AG08395 (cell line): Measurements from ENCODE around the gene LIMCH1.
"Not testable (repeated sequence)": the region's sequence is repeated elsewhere in the genome, so short reads cannot be mapped to it uniquely, and the experiment has no call there.

ENCODE experiments used
- DNase-seq: peaks from one replicate; pipeline ENCODE4 v3.0.0; 2012; ENCODE audit warnings: mixed read lengths, low spot score

Gene LIMCH1

DNA sequence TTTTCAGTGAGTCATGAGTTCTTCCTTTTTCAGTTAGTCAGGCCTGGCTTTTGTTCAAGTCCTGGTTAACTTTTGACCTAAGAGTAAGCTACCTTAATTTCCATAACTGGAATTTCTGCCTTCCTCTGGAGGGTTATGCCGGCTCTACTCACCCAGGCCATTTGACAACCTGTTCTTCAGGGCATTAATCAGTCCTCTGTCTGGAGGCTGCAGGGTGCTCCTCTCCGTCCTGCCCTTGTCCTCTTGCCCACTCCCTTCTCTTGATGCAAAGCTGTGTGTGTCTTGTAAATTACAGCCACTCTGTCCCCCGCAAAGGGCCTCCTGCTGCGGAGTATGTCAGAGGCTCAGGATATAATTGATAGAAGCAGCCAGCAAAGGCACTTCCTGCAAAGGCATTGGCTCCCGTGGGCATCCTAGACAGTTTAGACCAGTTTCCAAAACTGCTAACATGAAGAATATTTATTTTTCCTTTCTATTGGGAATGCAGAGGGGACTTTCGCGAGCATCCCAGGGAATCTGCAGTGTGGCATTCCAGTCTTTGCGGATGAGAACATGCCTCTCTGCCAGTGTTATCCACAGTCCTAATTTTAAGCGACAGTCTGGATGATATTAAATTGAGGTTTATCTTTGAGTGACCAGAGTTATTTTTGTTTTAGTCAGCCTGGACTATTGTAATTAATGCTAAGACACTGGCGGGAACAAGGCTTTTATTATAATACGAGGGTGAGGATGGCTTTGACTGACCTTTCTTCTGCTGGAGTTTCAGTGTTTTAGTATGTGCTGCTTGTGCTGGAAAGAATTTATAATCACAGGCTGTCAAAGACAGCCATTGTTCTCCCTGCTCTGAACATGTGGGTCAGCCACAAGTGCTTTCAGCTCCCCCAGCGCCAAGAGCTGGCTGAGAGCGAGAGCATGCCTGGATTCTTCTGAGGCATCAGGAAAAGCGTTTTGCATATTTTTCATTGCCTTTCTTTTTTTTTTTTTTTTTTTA is 74.2 kb downstream of the LIMCH1 start:
- DNase-seq, result peak; percentile 54

DNA sequence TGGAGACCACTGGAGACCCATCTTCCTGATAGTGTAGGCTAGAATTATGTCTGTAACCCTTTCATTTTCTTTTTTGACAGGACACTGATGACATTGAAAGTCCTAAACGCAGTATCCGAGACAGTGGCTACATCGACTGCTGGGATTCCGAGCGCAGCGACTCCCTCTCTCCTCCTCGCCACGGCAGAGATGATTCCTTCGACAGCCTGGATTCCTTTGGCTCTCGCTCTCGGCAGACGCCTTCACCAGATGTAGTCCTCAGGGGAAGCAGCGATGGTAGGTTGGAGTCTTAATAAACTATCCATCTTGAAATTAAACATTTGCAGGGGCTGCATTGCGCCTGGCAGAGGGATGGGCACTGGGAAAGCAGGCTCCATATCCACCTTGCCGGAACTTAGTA is 75.4 kb downstream of the LIMCH1 start:
- DNase-seq, result peak; percentile 36

DNA sequence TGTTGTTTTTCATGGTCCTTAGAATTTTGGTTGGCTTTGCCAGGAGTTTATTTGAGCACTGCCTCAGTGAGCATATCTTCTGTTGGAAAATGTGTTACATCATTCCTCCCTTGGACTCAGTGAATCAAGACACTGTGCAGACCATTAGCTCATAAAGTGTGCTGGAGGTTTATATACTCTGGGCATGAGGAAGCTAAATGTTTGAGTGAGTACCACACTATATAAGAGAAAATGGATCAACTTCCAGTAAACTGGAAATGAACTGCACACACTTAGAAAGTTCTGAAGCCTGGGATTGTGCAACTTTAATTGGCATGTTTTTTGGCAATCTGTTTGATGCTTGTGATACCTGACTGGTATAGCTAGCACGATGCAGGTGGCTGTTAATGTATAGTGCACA is 75.9 kb downstream of the LIMCH1 start:
- no peak for DNase-seq

DNA sequence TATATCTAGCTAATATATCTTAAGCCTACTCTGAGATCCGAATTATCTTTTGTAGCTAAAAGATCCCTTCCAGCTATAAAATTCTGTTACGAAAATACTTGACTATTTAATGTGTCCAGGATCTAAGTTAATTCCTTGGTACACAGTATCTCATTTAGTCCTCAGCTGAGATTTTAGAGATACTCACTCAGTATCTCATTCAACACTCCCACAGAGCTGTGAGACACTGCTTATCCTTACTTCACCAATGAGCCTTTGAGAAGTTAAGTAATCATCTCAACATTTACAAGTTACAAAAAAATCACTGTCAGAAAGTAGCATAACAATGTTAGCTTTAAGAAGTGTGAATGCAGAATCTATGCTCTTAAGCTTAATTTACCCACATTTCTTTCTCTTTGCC is 76.6 kb downstream of the LIMCH1 start:
- no peak for DNase-seq

DNA sequence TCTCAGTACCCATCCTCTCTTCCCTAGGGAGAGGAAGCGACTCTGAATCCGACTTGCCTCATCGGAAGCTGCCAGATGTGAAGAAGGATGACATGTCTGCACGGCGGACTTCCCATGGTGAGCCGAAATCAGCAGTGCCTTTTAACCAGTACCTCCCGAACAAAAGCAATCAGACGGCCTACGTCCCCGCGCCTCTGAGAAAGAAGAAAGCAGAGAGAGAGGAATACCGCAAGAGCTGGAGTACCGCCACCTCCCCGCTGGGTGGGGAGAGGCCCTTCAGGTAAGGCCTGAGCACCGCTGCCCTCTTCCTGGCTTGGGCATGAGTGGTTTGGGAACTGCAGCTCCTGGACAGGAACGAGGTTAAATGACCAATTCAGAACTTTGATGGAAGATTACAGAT is 81.2 kb downstream of the LIMCH1 start:
- no peak for DNase-seq

DNA sequence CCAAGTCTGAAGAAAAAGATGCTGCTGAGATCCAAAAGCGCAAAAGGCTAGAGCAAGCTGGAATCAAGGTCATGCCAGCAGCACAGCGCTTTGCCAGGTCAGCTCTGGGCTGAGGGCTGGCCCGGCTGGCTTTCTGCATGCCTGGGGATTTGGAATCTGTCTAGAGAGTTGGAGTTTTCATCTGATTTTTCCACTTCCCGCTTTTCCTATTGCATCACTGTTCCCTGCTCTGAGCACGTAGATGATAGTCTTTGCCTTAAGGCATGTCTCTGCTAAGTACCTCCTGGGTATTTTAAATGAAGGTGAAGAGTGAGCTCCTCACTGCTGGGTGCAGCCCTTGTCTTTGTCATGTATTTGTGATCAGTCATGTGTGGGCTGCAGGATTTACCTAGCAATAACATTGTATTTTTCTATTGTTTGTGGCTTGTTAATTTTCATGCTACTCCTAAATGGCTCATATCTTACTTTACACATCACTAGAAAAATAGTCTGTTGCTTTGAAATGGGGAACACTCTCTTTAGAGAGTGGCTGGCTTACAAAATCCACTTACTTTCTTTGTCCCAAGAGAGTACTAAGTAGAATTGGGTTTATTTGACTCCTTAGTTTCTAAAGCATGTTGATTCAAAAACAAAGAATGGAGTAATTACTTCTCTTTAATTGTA is 82.8 kb downstream of the LIMCH1 start:
- no peak for DNase-seq

DNA sequence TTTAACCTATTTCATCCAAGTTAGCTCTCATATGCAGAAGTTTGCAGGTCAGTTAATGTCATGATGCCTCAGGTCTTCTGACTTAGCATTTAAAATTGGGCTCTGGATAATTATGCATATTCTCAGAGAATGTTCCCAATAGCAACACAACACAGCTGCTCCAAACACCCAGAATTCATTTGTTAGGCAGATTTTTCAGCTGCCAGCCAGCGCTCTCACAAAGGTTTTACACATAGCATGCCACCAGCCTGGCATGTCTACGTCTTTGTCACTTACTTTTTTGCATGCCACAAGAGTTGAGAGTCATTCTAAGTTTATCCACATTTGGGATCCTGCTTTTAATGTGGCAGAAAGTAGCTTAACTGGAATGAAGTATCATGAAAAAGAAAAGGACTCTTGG is 84.8 kb downstream of the LIMCH1 start:
- no peak for DNase-seq

DNA sequence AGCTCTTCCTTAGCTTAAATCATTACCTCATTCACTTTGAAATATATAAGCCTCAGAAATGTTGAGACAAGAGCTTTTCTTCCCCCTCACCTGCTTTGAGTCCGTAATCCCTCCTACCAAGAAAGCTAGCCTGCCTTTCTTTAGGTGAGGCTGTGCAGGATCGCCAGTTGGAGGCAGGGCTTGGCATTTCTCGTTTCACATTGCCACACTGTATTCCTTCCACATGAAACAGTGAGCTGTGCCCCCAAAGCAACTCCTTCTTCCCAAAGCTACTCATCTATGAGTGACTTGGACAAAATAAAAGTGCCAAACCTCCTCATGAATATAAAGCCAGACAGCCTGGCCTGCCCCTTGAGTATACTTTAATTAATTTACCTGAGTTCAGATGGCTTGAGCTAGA is 86.8 kb downstream of the LIMCH1 start:
- DNase-seq, result no peak

DNA sequence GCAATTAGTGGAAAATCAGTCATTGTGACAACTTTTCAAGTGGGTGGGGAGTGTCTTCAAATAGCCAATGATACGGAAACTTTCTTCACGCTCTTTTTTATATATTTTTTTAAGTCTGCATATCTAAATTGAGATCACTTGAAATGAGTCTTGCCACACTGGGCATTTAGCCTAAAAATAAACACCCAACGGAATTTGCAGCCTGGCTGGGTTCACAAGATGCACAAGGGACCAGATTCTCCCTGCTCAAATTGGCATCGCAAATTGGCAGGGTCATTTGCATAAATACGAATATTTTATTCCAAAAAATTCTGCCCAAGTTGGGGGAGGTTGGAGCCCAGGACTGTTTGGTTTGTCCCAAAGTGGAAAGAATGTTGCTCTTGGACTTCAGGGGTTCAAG is 87.6 kb downstream of the LIMCH1 start:
- no peak for DNase-seq

DNA sequence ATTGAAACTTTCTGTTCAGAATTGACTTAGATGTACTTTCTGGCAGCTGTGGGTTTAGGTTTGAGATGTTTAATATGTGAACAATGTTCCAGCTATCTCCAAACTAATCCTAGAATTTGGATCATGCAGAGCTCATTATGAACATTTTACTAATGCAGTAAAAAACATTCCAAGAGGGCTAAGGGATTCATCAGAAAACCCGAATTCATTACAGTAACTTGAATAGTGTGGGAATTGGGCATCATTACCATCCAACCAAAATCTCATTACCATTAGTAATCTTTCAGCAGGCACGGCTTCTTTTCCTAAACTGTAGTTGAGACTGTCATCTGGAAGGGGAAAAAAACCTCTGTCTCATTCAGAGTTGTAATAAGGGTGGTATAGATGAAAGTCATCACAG is 91.0 kb downstream of the LIMCH1 start:
- DNase-seq, result no peak

DNA sequence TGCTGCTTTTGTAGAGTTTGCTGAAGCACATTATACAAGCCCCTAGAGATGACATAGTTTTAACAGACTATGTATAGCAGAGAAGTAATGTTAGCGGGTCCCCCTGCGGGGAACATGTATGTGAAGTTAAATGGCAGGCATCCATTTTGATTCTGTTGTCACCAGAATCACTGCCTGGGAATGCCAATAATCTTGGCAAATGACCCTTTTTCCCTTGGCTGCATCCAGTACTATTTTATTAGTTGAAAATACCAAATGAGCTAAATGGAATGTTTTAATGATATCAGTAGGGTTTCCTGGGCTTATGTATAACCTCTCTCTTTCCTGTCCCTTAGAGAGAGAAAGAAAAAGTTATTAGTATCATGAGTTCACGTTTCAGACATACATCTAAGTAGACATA is 93.6 kb downstream of the LIMCH1 start:
- no peak for DNase-seq

DNA sequence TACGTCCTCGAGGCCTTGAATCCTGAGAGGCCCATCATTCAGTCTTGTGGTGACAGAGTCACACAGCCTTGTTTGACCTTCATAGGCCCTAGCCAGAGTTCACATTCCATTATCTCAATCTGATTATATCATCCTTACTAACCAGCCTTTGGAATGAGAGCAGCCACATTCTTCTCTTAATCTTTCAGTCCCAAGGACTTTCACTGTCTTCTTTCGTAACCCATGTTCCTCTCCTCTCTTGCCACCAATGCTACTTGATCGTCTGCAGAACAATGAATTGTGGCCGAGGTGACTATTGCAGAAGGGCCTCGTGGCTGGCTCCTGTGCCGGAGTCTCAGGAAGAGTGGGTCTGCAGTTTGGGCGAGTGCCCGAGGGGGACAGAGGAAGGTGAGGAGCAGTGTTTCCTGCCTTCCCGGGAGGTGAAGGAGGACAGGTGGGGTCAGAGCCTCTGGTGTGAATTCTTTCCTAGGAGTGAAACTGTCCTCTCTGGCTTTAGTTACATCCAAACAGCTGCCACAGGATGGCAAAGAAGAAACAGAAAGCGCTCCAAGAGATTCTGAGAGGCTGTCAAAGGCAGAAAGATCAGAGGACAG is 94.6 kb downstream of the LIMCH1 start:
- DNase-seq, result peak; percentile 36

DNA sequence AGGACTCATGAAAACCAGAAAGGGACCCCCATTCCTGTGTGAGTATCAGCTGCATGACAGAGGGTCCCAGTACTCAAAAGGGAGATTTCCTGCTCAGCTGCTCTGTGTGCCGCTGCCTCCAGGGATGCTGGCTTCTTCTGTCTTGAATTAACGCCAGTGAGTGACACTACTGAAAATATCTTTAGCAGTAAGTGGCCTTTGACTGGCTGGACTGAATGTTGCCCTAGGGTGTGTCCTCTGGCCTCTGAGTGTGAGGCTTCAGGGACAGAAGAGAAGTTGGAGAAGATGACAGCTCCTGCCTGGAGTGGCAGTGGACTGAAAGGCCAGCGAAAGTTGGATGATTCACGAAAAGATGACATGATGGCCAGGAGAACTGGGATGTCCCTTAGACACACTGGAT is 95.4 kb downstream of the LIMCH1 start:
- no peak for DNase-seq

DNA sequence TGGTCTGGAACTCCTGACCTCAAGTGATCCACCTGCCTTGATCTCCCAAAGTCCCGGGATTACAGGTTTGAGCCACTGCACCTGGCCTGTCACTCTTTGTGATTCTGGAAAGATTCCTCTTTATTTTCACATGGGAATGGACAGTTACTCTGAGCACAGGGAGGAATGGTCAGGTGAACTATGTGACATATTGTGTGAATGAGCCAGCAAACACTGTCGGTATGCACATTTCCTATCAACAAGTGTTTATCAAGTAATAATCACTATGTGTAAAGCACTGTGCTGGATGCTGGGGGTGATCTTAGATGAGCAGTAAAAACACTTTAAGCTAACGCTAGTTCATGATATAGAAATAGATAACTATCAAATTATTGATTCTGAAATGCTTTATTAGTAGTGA is 97.5 kb downstream of the LIMCH1 start:
- no peak for DNase-seq

DNA sequence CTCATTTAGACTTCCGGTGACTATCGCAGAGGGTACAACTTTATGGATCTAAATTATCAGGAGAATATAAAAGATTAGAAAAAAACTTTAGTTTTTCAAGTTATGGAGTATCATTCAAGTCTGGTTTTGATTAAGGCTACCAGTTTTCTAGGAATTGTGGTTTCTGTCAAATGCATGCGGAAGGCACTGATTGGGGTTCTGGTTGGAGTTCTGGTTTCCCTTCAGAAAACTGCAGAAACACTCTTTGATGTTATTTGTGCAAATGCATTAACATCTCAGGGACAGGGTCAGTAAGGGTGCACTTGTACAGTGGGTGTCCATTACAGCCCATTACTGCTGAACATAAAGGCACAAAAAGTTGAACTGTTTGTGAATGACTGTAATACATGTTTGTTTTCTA is 100.2 kb downstream of the LIMCH1 start:
- DNase-seq, result no peak

DNA sequence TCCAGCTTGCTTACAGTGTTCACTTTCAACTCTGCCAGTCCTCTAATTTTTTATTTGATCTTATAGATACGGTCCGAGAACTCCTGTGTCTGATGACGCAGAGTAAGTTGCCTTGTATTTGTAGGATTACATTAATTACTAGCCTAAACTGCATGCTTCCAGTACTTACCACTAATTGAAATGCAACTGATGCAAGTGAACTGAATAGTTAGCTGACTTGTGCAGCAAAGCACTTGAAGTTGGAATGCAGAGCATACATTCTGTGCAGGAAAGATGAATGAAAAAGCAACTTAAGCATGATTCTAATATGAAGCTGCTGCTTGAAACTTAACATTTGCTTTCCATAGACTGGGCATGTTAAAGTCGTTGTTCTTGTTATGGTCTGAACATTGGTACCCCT is 100.9 kb downstream of the LIMCH1 start:
- DNase-seq, result no peak

DNA sequence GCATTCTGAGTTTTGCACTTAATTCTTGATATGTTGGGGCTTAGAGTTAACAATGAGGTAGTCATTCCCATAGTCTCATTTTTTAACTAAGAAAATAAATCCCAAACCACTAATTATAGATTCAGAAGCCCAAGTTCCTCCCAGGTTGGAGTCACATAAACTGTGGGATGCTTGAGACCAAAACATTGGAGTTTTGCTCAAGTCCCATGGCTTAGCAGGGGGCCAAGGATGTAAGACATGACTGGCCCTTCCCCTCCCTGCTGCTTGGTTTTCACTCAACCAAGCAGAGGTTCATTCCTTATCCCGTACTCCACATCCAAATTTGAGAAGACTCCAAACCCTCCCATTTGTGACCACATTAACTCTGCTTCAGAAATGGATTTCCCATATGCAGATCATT is 101.3 kb downstream of the LIMCH1 start:
- no peak for DNase-seq

DNA sequence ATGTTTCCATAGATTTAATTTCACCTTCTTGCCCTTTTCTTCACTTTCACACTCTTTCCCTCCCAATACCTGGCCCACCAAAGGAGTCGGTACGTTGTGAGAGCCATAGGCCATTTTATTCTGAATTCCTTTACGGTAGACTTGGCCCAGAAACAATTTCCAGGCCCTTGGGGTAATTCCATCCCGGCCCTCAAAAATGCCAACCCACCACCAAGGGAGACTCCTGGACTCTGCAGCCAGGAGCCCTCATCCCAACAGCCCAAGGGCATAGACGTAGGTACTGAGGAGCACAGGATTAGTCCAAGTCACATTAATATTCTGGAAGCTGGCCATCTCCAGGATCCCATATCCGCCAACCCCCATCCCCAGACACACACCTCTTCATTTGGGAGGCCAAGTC is 102.9 kb downstream of the LIMCH1 start:
- no peak for DNase-seq

DNA sequence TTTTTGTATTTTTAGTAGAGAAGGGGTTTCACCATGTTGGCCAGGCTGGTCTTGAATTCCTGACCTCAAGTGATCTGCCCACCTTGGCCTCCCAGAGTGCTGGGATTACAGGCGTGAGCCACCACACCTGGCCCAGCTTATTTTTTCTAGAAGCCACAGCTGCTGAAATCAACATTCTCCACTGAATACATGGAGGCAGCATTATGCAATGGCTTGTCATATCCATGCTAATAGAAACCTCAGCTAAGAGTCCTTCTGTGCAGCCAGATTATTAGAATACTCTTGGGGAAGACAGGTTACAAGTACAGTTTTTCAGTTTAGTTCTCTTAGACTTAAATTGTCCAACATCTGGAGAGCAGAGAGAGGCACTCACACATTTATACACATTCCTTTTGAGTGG is 104.8 kb downstream of the LIMCH1 start:
- DNase-seq, result not testable (repeated sequence)

DNA sequence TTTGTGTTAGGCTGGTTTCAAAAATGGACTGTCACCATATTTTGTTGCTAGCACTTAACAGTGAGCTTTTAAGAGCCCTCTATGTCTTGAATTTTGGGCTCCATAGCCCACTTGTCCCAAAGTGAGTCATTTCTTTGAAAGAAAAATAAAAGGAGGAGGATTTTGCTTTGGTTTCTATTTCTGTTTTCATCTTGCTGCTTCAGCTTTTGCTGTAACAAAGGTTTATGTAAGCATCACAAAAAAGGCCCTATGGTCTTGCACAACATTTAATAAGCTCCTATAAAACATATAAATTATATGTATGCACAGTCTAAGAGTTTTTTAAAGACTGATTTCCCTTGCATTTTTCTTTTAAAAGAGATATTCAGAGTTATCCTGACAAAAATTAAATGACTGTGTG is 105.4 kb downstream of the LIMCH1 start:
- DNase-seq, result no peak

DNA sequence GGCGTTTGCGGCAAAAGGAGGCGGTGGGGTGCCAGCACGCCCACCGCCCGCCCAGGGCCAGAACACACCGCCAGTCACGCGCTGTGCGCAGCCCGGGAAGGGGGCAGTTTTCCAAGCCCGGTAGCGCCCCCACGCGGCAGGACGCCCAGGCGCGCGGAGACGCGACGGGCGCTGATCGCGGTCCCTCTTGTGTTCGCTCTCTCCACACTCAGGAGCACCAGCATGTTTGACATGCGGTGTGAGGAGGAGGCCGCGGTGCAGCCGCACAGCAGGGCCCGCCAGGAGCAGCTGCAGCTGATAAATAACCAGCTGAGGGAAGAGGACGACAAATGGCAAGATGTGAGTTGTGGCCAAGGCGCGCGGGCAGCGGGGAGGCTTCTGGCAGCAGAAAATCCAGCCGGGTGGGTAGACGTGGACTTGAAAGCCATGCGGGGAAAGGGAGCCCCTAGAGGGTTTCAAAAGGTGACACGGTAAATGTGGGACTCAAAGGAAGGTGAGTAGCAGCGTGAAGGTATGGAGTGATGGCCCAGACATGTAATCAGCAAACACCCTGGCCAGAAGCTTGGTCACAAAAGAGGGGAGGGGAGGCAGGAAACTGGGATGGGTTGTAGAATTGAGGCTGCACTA is 106.4 kb downstream of the LIMCH1 start:
- peak; percentile 57 for DNase-seq

DNA sequence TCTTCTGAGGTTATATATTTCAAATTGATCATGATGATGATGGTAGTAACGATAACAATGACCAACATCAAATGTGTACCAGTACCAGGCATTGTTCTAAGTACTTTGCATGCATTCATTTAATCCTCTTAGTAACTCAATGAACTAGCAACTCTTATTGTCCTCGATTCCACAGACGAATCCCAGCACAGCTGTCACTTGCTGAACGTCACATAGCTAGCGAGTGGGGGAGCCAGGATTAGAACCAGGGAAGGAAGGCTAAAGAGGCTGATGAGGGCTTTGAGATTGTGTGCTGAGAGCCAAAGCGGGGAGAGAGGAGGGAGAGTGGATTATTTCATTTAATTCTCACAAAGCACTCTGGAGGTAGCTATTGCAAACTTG is 106.9 kb downstream of the LIMCH1 start:
- no peak for DNase-seq
